GM19240 (cell line): ENCODE measurements around the gene FMN1.

ENCODE experiments used
- DNase-seq: peaks from one replicate; pipeline ENCODE4 v3.0.0; 2011; ENCODE audit warnings: low spot score; ENCODE audit not compliant: insufficient read length

Gene FMN1

DNA sequence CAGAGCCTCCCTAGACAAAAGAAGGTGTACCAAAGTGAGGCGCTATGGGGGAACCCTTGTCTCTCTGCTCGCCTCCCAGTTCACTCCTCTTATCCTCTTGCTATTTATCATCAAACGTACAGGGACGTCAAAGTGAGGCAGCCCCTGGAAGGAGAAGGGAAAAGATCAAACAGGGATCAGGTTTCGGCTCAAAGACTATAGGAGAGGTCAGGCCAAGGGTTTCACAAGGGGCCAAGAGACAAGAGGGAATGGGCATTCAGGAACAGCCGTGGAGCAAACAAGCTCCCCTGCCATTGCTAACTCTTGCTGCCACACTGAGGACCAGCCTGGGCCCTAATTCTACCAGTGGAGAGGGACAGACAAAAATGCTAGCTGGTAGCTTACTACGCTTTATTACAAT is 308.1 kb downstream of the FMN1 start:
- DNase-seq = no peak

DNA sequence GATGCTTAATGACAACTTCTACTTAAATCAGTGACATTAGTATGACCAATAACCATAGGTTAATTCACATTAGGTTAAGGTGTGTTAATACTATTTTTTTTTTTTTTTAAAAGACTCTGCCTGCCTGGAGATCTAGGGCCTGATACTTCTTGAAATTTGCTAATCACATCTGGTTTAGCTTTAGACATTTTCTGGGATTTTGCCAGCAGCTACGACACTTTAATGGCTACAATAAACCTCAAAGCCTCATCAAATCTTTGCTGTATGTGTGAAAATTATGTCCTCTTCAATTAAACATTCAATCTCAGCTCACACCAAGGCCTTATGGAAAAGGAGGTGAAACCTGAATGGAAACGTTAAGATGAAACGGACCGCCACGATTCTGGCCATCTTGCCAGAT is 308.8 kb downstream of the FMN1 start:
- DNase-seq = no peak

DNA sequence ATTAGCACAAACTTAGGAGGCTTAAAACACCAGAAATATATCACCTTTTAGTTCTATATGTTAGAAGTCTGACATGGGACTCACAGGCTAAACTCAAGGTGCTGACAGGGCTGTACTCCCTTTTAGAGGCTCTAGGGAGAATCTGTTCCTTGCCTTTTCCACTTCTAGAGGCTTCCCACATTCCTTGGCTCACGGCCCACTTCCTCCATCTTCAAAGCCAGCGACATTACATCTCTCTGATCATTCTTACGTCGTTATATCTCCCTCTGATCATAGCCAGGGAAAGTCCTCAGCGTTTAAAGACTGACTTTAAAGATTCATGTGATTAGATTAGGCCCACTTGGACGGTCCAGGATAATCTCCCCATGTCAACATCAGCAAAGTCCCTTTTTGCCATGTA is 310.4 kb downstream of the FMN1 start:
- DNase-seq = no peak

DNA sequence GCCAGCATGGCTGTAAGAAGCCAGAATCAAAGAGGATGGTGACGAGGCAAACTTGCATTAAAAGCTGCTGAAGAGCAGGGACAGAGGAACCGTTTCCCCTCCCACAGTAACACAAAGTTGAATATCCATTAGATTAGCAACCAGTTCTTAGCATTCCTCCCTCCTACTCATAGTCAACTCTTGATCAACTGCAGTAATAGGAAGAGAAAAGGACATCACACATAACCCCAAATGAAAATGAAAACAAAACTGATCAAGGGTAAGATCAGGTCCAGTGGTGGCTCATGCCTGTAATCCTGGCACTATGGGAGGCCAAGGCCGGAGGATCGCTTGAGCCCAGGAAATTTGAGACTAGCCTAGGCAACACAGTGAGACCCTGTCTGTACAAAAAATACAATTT is 311.6 kb downstream of the FMN1 start:
- DNase-seq = no peak

DNA sequence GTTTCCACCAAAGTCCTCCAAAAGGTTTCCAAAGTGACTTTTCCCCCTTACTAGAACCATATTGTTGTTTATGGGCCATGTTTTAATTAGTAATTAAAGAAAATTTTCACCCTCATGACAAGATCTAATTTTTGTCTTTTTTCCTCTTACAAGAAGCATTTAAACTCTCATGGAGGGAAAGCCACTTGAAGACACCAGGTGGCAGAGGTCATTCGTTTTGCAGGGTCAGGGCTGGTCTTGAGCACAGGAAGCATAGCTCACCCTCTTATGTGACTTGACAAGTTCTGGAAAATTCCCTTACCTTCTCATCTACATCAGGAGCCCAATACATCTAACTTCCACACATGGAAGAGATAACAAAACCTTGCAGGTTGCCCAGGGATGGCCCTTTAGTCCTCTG is 313.0 kb downstream of the FMN1 start:
- no peak for DNase-seq

DNA sequence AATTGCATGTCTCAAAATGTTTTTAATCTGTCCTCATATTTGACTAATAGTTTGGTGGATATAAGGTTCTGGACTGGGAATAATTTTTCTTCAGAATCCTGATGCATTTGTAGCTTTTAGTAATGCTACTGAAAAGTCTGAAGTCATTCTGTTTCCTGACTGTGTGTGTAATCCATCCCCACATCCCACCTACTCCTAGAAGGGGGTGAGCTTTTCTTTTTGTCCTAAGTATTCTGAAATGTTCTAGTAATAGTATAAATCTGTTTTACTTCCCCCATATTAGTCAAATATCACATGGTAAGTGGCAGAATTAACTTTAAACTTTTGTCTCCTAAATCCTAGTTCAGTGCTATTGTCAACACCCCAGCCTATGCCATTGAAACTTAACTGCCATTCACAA is 313.9 kb downstream of the FMN1 start:
- no peak for DNase-seq

DNA sequence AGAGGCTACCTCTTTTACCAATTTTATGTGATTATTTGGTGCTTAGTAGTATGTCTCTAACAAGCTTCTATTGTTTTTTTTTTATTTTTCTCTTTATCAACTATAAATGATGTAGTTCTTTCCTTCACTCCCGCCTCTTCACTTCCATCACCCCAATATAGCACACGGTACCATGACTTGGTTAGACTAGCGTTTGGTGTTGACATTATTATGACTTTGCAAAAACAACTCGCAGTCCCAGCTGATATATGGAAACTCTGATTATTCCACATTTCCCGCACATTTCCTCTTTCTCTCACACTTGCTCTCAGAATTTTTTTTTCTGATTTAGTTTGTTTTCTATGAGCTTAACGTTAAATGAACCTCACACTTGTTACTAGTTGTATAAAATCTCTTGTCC is 314.5 kb downstream of the FMN1 start:
- DNase-seq = no peak

DNA sequence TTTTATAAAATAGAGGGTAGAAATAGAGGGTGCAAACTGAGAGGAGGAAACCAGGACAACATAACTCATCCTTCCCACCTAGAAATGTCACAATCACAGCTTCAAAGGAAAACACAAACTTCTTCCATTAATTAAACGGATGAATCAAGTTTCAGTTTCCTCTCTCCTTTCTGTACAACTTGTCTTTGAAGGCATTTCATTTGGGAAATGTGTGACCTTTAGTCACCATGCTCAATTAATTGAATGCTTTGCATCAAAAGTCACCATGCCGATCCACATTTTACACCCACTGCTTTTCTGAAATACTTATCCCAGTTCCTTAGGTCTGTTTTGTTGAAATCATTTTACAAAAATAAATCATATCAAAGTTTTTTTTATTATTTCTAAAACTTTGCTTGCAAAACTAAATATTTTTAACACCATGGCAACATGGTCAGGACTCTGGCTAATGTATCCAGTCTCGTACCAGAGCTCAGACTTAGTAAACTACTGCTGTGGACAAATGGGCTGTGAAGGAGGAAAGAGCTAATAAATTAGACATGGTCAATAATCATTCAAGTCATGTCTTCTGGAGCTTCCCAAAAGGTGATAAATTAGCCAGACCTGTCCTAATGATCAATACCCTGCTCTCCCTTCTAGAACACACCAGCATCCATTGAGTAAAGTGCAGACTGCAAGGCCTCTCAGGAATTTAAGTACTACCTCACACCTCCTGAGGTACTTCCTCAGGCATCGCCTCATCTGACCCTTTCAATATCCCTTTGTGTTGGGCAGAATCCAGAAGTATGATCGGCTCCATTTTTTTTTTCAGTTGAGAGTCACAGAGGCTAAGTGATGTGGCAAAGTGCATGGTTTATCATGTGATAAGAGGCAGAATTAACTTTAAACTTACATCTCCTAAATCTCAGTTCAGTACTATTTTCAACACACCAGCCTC is 315.4 kb downstream of the FMN1 start:
- DNase-seq = no peak

DNA sequence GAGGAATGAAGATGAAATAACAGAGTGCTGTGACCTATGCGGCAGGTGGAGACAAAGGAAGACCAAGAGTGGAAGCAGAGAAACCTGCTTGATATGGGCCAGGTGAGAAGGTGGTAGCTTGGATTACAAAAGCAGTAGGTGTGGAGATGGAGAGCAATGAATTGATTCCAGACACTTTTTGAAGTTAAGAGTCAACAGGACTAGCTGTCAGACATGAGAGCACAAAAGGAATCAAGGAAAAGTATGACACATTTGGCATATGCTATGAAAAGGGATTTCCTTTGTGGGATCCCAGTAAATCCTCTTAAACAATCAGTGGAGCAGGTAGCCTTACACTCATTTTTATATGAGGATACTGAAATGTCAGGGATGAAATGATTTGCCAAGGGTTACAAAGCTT is 316.2 kb downstream of the FMN1 start:
- no peak for DNase-seq

DNA sequence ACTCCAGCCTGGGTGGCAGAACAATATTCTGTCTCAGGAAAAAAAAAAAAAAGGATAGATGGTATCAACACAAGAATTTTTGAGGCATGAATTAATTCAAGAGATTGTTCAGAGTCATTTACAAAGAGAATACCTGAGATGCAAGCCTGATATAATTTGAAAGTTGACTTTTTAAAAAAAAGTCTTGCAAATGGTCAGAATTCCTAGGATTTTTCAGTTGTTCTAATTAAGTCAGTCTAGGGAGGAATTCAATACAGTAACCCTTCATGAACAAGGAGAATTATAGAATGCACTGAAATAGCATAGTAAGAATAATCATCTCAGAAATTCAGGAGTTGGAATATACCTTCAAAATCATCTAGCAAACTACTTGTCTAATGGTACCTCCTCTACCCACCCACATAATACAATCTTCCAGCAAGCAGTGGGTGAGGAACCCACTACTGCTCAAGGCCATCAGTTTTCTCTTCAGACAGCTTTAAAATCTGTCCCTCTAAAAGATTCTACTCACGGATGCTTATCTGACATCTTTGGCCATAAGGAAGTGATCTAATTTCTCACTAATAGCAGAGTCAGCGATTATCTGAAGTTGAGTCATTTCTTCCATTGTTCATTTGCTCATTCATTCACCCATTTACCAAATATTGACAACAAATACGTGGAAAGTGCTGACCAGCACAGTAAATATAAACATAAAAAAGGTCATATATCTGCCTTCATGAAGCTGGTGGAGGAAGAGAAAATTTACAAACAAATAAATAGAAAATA is 317.1 kb downstream of the FMN1 start:
- DNase-seq = no peak

DNA sequence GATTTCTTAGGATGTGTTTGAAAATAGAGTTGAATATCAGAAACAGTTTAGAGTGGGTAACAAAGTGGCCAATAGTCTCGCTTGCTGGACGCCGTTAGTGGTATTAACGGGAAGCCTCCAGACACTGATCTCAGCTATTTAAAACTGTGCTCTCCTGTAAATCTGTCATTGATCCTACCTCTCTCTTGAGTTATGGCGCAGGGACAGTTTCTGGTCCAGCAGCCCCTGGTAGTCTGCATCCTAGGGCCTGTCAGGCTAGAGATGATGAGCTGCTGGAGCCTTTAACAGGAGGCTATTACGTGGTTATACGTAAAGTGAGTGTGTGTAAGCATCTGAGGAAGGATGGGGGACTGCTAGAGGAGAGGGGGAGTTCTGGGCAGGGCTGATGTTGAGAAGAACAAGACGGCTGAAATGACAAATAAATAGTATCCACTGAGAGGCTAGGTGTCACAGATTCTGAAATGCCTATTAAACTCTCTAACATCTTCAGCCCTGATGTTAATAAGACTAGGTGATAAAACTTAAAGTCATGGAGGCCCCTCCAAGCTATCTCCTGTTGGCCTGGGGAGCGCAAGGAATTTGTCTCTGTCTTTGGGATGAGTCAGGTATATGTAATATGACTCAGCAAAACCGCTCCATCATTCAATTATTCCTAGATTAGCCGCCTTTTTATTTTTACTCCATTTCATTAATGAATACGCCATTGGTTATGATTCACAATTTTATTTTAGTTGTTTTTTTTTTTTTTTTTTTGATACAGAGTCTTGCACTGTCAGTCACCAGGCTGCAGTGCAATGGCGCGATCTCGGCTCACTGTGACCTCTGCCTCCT is 321.0 kb downstream of the FMN1 start:
- no peak for DNase-seq

DNA sequence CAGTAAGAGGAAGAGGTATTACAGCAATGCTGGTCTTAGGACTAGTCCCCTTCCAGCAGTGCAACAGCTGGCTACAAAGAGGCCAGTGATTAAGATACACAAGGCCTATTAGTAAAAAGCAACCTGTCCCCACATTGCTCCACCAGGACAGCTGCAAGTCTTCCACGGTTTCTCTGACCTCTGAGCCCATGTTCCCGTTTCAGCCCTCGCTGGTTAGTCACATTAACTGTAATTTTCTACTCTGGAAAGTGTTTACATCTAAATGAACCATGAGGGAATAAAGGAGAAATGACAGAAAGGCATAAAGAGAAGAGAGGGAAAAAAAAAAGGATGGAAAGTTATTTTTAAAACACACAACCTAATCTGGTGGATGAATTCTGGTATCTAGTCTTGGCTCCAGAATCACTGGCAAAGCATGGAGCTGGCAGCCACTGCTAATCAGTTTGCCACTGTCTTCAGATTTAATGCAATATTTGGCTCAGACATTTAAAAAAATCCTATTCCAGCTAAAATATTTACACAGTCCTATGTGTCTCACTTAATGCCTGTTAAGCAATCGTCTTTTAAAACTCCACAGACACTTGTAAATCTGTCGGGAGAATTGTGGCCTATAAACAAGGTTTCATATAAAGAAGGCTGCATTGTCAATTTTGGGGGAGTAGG is 321.8 kb downstream of the FMN1 start:
- DNase-seq = no peak

DNA sequence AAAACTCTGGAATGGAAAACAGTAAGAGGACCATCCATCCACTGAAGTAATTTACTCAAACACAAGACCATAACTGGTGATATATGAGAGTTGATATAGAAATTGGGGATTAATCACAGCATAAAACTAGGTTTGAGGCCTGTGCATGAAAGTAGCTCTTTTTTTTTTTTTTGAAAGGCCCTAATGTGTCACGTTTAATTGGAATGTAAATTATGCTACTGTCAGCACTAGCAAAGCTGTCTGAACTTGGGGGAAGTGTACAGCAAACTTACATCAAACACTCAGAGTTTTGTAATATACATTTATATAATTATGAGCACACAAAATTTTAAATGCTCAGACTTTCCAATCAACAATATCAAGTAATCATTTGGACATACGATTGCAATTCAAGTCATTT is 322.6 kb downstream of the FMN1 start:
- no peak for DNase-seq

DNA sequence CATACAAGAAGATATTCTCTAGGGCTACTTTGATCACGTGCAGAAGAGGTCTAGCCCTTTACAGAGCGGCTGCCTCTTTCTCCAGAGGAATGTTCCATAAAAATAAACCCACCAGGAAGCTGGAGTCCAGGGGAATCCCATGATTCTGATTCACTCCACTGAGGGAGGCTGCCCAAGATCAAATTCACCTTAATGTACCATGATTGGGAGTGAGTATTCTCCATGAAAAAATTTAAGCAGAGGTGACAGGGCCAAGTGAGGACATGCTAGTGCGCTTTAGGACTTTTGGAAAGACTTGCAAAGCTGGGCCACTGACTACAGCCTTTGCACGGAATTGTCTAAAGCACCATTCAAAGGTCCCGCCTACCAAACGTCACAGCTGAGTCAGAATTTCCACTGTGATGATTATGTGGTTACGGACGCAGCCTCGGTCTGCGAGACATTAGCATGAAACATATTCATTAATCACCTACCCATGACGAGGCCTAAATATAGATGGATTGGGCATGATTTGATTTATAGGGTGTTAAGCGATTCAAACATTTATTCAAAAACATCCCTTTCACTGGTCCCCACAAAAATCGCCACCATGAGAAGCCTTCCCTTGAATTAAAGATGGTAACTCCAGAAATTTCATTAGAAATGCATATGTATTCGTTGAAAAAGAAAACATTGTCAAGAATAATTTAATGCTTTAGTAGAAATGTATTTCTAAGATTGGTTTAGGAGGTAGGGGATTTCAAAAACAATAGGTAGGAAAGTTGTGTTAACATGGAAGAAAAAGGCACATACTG is 324.1 kb downstream of the FMN1 start:
- peak; percentile 11 for DNase-seq

DNA sequence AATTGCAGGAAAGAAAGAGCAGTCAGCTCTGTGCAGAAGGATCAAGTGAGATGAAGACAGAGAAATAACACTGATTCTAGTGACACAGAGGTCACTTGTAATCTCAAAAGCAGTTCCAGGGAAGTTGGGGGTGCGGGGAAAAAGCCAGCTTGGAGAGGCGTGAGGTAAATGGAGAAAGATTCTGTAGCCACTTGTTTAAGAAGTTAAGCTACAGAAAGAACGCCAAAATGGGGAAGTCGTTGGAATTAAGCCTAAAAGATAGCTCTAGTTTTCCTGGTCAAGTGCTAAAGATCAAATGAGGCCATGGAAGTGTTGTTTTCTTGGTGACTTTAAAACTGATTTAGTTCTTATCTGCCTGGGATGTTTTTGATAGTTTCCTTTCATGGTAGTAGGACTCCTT is 324.7 kb downstream of the FMN1 start:
- no peak for DNase-seq

DNA sequence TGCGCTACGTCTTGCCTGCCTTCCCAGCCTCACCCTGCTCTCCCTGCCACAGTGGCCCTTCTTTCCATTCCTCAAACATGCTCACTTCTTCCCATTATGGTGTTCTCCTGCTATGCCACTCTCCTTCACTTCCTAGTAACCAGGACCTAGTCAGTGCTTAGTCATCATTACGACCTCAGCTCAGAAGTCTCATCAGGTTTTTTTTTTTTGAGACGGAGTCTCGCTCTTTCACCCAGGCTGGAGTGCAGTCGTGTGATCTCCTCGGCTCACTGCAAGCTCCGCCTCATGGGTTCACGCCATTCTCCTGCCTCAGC is 327.2 kb downstream of the FMN1 start:
- no peak for DNase-seq

DNA sequence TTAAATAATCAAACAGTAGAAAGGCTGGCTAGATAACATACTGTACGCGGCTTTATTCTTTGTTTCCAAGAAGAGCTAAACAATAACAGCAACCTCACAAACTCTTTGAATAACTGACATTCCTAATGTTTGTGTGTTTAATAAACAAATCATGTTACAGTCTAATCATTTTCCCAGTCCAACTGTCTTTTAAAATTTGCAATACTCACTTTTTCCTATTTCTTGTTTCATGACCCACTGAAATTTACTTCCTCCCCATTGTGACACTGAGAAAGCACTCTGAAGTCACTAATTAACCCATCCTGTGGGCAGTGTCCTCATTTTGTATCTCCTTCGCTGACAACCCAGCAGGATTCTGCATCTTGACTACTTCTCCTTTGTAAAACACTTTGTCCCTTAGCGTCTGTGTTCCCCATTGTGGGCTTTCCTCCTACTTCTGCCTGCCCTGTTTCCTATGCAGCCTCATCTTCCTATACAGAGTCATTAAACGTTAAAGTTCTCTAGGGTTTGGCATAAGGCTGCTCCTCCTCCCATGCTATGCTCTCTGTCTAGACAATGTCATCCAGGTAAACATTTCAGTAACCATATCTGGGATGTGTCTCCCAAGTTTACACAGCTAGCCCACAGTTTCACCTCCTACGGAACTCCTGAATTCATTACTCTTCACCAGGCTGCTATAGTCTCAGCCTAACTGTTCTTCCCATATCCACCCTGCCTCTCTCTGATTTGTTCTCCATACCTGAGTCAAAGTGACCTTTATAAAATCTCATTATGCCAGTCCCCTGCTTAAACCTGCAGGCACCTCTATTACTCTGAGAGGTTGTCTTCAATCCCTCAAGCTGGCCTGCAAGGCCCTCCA is 327.8 kb downstream of the FMN1 start:
- DNase-seq = no peak

DNA sequence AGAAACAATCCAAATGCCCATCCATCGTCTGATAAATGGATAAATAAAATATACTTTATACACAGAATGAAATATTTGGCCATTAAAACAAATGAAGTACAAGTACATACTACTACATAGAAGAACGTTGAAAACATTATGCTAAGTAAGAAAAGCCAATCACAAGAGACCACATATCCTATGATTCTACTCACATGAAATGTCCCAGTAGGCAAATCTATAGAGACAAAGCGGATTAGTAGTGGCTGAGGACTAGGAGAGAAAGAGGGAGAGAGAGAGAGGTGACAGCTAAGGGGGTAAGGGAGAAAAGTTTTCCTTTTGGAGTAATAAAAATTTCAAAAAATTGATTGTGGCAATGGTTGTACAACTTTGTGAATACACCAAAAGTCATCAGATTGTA is 329.7 kb downstream of the FMN1 start:
- DNase-seq = no peak

DNA sequence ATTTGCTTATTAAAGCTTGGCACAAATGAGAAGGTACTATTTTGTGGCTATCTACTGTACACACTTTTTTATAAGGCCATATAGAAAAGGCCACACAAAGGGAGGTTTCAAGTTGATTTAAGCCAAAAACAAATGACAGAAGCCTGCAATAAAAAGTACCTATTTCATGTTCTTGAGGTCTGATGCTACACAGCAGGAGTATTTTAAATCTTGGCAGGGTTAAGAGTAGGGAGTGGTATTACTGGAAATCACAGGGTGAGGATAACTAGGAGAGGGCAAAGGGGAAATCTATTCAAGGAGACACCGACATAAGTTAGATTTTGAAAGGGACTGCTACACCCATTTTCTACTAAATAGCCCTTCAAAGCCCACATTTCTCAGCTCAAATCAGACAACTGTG is 330.5 kb downstream of the FMN1 start:
- no peak for DNase-seq

DNA sequence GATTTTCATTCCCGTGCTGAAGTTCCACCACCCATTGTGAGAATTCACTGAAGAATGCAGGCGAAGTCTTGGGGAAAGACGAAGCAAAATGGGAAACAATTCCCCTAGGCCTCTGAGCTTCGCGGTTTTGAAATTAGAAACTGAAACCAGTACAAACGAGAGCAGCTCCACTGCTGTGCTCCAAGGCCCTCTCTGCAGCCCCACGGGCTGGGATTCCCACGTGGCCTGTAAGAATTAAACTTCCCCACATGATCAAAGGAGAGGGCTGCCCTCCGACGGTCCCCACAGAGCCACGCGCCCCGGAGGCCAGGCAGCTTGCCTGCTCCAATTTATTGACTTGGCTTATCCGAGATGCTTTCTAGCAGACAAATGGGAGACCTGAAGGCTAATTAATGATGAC is 332.8 kb downstream of the FMN1 start:
- peak; percentile 10 for DNase-seq
